OCI-LY7 (cell line): ENCODE measurements around the gene RCN2. TPM values are rescaled to one million over a fixed set of nuclear protein-coding genes. Genes with fewer than 3 reads are reported as not detected.
"Not testable (repeated sequence)": the region's sequence is repeated elsewhere in the genome, so short reads cannot be mapped to it uniquely, and the experiment has no call there.

ENCODE experiments used
- BruUV-seq: library from RNA; stranded (reverse); fragments of 400-500 nt; replicated peaks from 2 replicates; lab custom pipeline; 2021; lab: Mats Ljungman, UMichigan
- CTCF ChIA-PET: fragments of 300-600 bp; sonication (Branson Sonifier 250); formaldehyde crosslinking; loops from one replicate; lab custom pipeline; 2022; ENCODE audit warnings: antibody characterized with exemption; ENCODE audit not compliant: unreplicated experiment; lab: Charles Lee
- POLR2A ChIA-PET: fragments of 300-600 bp; sonication (Branson Sonifier 250); formaldehyde crosslinking; loops from one replicate; lab custom pipeline; 2022; ENCODE audit warnings: antibody characterized with exemption; lab: Charles Lee
- DNase-seq: peaks from one replicate; pipeline ENCODE4 v3.0.0-alpha.2; 2015; ENCODE audit warnings: low spot score
- H2AFZ ChIP-seq: fragments of 200-600 bp; sonication (generic), shearing (Covaris generic); 2 replicates; pipeline ENCODE4 v1.6.1; 2014; ENCODE audit warnings: mild to moderate bottlenecking, antibody characterized with exemption, low read length, moderate library complexity
- H3K27ac ChIP-seq: fragments of 200-600 bp; sonication (generic); 2 replicates; pipeline ENCODE4 v1.5.1; 2014; ENCODE audit warnings: mixed run types, low read depth, mild to moderate bottlenecking, moderate library complexity, low read length, inconsistent platforms; ENCODE audit not compliant: poor library complexity, severe bottlenecking
- H3K36me3 ChIP-seq: fragments of 200-600 bp; sonication (generic); 2 replicates; pipeline ENCODE4 v1.6.1; 2014; ENCODE audit warnings: mild to moderate bottlenecking, antibody characterized with exemption, low read length, moderate library complexity, mixed read lengths; ENCODE audit not compliant: insufficient read depth
- H3K4me1 ChIP-seq: fragments of 200-600 bp; sonication (generic); 2 replicates; pipeline ENCODE4 v1.5.1; 2014; ENCODE audit warnings: mild to moderate bottlenecking, low read length; ENCODE audit not compliant: insufficient read depth, poor library complexity, severe bottlenecking
- H3K4me2 ChIP-seq: fragments of 200-600 bp; sonication (generic); 2 replicates; pipeline ENCODE4 v1.6.1; 2014; ENCODE audit warnings: mild to moderate bottlenecking, low read length
- H3K4me3 ChIP-seq: fragments of 200-600 bp; sonication (generic); 2 replicates; pipeline ENCODE4 v1.5.1; 2014; ENCODE audit warnings: mild to moderate bottlenecking, low read depth, low read length; ENCODE audit not compliant: poor library complexity, severe bottlenecking
- H3K79me2 ChIP-seq: fragments of 200-600 bp; sonication (generic); 2 replicates; pipeline ENCODE4 v1.6.1; 2016; ENCODE audit warnings: low read depth, mild to moderate bottlenecking, low read length, moderate library complexity, mixed read lengths; ENCODE audit not compliant: insufficient read depth
- H3K9me2 ChIP-seq: fragments of 200-600 bp; sonication (generic); 2 replicates; pipeline ENCODE4 v1.6.1; 2016; ENCODE audit warnings: mild to moderate bottlenecking, low read length, mixed read lengths; ENCODE audit not compliant: insufficient read depth
- H3K9me3 ChIP-seq: fragments of 200-600 bp; sonication (generic); 2 replicates; pipeline ENCODE4 v1.6.1; 2014; ENCODE audit warnings: mild to moderate bottlenecking, mixed run types, low read length, mixed read lengths
- H4K20me1 ChIP-seq: fragments of 200-600 bp; sonication (generic); 2 replicates; pipeline ENCODE4 v1.6.1; 2014; ENCODE audit warnings: mild to moderate bottlenecking, antibody characterized with exemption, low read length, moderate library complexity, mixed read lengths; ENCODE audit not compliant: insufficient read depth
- EZH2phosphoT487 ChIP-seq: fragments of 200-600 bp; sonication (generic); IDR thresholded peaks from 2 replicates; pipeline ENCODE4 v1.6.1; 2018; ENCODE audit warnings: low read depth, borderline replicate concordance, mild to moderate bottlenecking, mixed run types, antibody characterized with exemption, low read length, moderate library complexity, mixed read lengths
- intact Hi-C: fragments of 100-400 bp; cut with micrococcal nuclease; formaldehyde crosslinking; loops from one replicate; pipeline ENCODE4 v1.10.0; 2022; ENCODE audit not compliant: unreplicated experiment
- total RNA-seq, 2 experiments: library from RNA; depleted of rRNA in 1 of 2; stranded (reverse); fragments of >200 nt in 1 of 2; shearing (Covaris generic) in 1 of 2; gene quantifications; 2 replicates each; pipeline ENCODE4 v1.2.3, GENCODE V29; 2014 to 2022
- TF ChIP-seq, protein P1 (sequence below): fragments of 200-600 bp; sonication (generic); conservative IDR thresholded peaks from 2 replicates; pipeline ENCODE4 v1.5.1; 2014; ENCODE audit warnings: mild to moderate bottlenecking, antibody characterized with exemption, low read length, moderate library complexity, mixed read lengths

The RCN2 gene
- total RNA-seq, 2 experiments from 2014 or later: 32.8 to 39.1 TPM

DNA sequence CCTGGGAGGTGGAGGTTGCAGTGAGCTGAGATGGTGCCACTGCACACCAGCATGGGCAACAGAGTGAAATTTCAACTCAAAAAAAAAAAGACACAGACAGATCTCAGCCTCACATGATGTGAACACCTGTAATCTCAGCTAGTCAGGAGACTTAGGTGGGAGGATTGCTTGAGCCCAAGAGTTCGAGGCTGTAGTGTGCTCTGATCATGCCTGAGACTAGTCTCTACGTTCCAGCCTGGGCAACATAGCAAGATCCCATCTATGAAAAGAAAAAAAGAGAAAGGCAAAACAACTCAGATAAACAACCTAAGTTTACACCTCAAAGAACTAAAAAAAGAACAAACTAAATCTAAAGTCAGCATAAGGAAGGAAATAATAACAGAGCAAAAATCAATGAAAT lies 37.4 kb upstream of the RCN2 start:
- Histone ChIP-seq H3K4me2 (no peak overlapping the region), H4K20me1 (no peaks in the 10 kb centered on the region), H3K36me3 (no peaks in the 10 kb centered on the region), H3K9me3 (no peaks in the 10 kb centered on the region), H3K4me3 (no peak overlapping the region), H3K9me2 (no peaks in the 10 kb centered on the region), H3K27ac (no peak overlapping the region), H3K4me1 (no peaks in the 10 kb centered on the region), H2AFZ (no peak overlapping the region), H3K79me2 (no peaks in the 10 kb centered on the region)
- TF ChIP-seq, protein P1, sequence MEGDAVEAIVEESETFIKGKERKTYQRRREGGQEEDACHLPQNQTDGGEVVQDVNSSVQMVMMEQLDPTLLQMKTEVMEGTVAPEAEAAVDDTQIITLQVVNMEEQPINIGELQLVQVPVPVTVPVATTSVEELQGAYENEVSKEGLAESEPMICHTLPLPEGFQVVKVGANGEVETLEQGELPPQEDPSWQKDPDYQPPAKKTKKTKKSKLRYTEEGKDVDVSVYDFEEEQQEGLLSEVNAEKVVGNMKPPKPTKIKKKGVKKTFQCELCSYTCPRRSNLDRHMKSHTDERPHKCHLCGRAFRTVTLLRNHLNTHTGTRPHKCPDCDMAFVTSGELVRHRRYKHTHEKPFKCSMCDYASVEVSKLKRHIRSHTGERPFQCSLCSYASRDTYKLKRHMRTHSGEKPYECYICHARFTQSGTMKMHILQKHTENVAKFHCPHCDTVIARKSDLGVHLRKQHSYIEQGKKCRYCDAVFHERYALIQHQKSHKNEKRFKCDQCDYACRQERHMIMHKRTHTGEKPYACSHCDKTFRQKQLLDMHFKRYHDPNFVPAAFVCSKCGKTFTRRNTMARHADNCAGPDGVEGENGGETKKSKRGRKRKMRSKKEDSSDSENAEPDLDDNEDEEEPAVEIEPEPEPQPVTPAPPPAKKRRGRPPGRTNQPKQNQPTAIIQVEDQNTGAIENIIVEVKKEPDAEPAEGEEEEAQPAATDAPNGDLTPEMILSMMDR: no peak
- TF ChIP-seq EZH2phosphoT487: no peak
- ChIA-PET CTCF (no interaction called here), POLR2A (interaction anchor here (0.6 kb wide), 1 partner anchor 20 kb away, joined by 4 read pairs; no protein-coding TSS in a partner anchor)
- BruUV-seq: no TSS peak
- intact Hi-C loops: no loop called here
- DNase-seq: no peak

DNA sequence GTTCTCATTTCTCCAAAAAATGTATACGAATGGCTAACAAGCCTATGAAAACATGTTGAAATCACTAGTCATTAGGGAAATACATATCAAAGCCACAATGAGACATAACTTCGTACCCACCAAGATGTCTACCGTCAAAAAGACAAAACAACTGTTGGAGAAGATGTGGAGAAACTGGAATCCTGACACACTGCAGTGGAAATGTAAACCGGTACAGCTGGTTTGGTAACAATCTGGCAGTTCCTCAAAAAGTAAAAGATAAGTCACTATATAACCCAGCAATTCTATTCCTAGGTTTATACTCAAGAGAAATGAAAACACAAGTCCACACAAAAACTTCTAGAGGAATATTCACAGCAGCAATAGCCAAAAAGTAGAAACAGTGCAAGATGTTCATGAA lies 33.4 kb upstream of the RCN2 start:
- BruUV-seq: no TSS peak
- H3K27ac ChIP-seq: no peak overlapping the region
- no peaks in the 10 kb centered on the region for H3K9me3 ChIP-seq
- POLR2A ChIA-PET: no interaction called here
- no peak overlapping the region for H2AFZ ChIP-seq
- H3K9me2 ChIP-seq: no peaks in the 10 kb centered on the region
- H3K4me3 ChIP-seq: no peak overlapping the region
- no peaks in the 10 kb centered on the region for H3K36me3 ChIP-seq
- CTCF ChIA-PET: no interaction called here
- H3K79me2 ChIP-seq: no peaks in the 10 kb centered on the region
- intact Hi-C loops: no loop called here
- no peaks in the 10 kb centered on the region for H4K20me1 ChIP-seq
- DNase-seq: no peak
- TF ChIP-seq, protein P1: no peak
- TF ChIP-seq EZH2phosphoT487: no peak
- no peak overlapping the region for H3K4me2 ChIP-seq
- H3K4me1 ChIP-seq: no peaks in the 10 kb centered on the region

DNA sequence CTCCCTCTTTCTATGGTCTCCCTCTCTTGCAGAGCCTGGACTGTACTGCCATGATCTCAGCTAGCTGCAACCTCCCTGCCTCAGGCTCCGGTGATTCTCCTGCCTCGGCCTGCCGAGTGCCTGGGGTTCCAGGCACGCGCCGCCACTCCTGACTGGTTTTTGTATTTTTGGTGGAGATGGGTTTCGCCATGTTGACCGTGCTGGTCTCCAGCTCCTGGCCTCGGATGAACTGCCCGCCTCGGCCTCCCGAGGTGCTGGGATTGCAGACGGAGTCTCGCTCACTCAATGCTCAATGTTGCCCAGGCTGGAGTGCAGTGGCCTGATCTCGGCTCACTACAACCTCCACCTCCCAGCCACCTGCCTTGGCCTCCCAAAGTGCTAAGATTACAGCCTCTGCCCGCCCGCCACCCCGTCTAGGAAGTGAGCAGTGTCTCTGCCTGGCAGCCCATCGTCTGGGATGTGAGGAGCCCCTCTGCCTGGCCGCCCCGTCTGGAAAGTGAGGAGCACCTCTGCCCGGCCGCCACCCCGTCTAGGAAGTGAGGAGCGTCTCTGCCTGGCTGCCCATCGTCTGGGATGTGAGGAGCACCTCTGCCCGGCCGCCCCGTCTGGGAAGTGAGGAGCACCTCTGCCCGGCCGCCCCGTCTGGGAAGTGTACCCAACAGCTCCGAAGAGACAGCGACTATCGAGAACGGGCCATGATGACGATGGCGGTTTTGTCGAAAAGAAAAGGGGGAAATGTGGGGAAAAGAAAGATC lies 32.2 kb upstream of the RCN2 start:
- BruUV-seq: not testable (repeated sequence)

DNA sequence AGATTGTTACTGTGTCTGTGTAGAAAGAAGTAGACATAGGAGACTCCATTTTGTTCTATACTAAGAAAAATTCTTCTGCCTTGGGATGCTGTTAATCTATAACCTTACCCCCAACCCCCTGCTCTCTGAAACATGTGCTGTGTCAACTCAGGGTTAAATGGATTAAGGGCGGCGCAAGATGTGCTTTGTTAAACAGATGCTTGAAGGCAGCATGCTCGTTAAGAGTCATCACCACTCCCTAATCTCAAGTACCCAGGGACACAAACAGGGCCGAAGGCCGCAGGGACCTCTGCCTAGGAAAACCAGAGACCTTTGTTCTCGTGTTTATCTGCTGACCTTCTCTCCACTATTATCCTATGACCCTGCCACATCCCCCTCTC lies 31.6 kb upstream of the RCN2 start:
- H3K36me3 ChIP-seq, H4K20me1 ChIP-seq, H3K9me2 ChIP-seq, H2AFZ ChIP-seq, H3K9me3 ChIP-seq, BruUV-seq, DNase-seq, H3K79me2 ChIP-seq, H3K27ac ChIP-seq, CTCF ChIA-PET, H3K4me3 ChIP-seq, H3K4me2 ChIP-seq, POLR2A ChIA-PET: not testable (repeated sequence)
- peaks cover 13% of the 10 kb centered on the region for H3K4me1 ChIP-seq
- intact Hi-C loops: loop anchor here (10.0 kb wide), 1 partner anchor 105 kb away; no protein-coding TSS in a partner anchor

More for the DNA sequence above, 32.2 kb upstream of the RCN2 start:
- DNase-seq, H3K4me1 ChIP-seq, H2AFZ ChIP-seq, POLR2A ChIA-PET, H3K27ac ChIP-seq, H3K79me2 ChIP-seq, H4K20me1 ChIP-seq, intact Hi-C loops, CTCF ChIA-PET, H3K9me3 ChIP-seq, H3K4me3 ChIP-seq, H3K36me3 ChIP-seq, H3K9me2 ChIP-seq, H3K4me2 ChIP-seq: not testable (repeated sequence)
